GM18508 (cell line): ENCODE results near the gene RFXAP.

ENCODE experiments used
- ATAC-seq: cut with Tn5 transposase; IDR thresholded peaks from one replicate; pipeline ENCODE4 v1.9.1; 2021; ENCODE audit warnings: moderate number of reproducible peaks; ENCODE audit not compliant: insufficient read depth, unreplicated experiment

The RFXAP gene

DNA sequence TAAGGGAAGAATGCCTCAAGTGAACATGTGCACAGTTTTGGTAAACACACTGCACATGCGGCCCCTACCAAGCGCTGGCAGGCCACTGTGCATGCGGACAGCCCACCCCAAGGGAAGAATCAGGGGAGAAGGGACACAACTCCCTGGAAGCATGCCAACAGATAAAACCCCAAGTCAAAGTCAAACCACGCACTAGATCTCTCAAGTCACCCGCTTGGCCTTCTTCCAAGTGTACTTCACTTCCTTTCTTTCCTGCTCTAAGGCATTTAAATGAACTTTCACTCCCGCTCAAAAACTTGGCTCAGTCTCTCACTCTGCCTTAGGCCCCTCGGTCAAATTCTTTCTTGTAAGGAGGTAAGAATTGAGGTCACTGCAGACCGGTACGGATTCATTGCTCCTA is 4.6 kb upstream of the RFXAP start:
- no peak for ATAC-seq

DNA sequence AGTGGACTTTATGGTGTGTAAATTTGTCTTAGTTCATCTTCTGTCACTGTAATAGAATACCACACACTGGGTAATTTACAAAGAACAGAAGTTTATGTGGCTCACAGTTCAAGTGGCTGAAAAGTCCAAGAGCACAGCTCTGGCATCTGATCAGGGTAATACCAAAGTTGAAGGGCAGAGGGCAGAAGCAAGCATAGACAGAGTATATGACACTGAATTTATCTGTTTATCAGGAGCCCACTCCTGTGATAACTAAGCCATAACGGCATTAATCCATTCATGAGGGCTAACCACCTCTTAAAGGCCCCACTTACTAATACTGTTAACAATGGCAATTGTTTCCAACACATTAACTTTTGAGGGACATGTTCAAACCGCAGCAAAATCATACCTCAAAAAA is 4.0 kb upstream of the RFXAP start:
- ATAC-seq, result no peak

DNA sequence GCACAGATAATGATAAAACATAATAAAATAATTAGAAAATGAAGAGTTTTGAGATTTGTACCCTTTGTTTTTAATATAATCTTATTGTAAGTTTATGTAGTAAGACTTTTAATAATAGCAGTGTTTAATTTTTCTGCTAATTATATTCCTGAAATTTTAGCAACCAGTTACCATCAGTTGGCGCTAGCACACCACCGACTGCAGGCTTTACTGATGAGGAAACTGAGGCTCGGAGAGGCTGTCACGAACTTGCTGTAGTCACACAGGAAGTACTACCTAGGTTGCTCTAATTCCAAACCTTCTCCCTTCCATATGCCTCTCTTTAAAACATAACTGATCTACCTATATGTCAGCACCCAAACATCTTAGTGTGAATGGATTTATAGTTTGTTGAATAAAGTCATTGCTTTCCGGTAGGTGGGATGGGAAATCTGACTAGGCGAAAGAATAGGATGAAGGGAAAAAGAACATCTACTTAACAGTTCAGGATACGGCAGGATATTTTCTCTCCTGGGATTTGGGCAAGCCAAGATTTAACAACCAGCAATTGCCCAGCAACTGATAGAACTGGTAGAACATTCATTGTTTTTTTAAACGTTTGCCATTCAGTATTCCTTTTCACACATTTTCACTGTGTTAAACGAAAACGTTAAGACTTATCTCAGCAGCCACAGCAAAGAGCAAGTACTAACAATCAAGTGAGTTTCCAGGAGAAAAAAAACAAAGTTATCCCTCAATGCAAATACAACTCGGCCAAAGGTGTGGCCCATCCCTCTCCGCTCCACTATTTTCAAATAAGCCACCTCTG is 822 bp upstream of the RFXAP start:
- no peak for ATAC-seq

DNA sequence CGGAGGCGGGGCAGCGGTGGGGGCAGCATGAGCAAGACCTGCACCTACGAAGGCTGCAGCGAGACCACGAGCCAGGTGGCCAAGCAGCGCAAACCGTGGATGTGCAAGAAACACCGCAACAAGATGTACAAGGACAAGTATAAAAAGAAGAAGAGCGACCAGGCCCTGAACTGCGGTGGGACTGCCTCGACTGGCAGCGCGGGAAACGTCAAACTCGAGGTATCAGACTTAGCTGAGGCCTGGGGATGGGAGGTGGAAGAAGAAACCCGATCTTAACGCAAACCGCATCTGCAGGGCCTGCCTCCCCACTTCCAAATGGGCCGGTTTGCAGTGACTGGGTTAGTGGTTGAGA is 693 bp downstream of the RFXAP start:
- ATAC-seq, result peak; percentile 8

DNA sequence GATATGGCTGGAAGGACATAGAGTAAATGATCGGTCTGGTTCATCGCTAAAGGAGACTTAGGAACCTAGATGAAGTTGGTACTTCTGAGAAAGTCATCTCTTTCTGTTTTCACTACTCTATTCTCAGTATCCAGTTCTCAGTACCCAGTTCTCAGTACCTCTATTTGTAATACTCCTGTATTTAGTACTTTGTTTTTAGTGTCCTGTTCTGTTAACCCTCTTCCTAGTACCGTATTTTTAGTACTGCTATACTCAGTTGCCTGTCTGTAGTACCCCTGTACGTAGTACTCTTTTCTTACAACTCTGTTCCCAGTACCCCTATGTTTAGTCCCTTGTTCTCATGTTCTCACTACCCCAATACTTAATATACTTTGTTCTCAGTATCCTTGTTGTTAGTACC is 1.2 kb downstream of the RFXAP start:
- ATAC-seq, result peak; percentile 44

DNA sequence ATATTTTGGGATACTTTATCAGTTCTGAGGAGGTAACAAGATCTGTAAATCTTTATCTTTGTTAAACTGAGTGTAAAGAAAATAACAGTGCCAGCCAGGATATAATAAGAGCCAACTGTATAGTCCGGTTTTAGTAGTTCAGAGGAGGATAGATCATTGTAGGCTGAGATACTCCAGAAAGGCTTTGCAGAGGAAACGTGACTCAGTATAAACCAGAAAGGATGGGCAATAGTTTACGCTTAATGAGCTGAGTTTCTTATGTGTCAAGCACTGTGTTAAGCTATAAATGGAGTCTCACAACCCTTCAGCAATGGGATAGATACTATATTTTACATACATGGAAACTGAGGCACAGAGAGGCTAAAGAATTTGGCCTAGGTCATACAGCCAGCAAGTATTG is 3.8 kb downstream of the RFXAP start:
- no peak for ATAC-seq

- no peak for ATAC-seq
These were observed 10.7 kb downstream of the RFXAP start for GRCh38 chr13:36829753-36830152.

DNA sequence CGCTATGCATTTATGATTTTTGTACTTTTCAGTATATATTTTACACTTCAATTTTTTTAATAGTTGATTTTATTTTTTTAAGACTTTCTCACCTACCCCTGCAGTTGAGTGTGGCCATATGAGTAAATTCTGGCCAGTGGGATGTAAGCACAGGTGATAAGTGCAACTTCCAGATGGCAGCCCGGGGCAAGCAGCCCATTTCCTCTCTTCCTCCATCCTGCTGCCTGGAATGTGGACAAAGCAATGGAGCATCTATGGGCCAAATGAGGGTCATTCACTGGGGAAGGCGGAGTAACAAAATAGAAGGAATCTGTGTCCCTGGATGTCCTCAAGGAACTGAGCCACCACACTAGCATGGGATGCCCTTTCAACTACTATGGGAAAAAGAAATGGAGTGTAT is 12.3 kb downstream of the RFXAP start:
- ATAC-seq, result no peak

DNA sequence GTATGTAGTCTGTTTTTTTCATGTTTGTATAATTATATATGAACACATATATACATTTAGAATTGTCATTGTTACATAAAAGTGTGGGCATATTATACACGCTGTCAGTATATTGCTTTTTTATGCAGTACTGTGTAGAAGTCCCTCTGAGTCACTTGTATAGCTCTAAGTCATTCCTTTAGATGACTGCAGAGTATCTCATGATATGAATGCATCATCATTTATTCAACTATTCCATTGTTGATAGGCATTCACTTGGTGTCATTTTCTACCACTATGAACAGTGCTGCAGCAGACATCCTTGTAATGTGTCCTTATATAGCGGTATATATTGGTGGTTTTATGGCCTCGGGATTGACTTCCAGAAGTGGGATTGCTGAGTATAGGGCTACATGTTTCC is 15.3 kb downstream of the RFXAP start:
- ATAC-seq, result no peak

DNA sequence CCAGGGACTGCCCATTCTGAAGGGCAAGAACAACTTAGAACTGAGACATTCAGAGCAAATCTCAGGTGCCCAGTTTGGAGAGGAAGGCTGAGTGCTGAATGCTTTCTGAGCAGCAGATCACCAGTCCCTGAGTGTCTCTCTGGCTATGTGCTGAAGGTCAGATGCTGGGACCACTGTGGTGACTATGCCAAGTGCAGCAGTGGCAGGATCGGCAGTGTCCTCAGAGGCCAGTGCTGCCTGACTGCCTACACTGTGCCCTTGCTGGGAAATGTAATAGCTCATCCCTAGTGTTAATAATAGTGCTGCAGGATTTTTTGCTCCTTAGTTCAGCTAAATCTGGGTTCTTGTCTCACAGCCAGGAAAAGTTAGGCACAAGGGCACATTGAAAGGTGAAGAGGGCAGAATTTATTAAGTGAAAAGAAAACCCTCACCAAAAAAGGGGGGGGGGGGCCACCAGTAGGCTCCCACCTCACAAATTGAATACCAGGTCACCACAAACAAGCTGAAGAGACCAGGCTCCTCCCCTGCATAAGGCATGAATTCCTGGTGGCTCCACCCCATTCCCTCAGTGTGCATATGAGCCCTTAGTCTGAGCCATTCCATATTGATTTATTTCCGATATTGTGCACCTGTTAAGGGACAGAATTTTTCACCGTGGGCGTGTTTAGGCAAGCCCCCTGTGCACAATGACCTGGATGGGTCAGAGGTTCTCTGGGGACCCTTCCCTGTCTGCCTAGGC is 18.5 kb downstream of the RFXAP start:
- no peak for ATAC-seq

DNA sequence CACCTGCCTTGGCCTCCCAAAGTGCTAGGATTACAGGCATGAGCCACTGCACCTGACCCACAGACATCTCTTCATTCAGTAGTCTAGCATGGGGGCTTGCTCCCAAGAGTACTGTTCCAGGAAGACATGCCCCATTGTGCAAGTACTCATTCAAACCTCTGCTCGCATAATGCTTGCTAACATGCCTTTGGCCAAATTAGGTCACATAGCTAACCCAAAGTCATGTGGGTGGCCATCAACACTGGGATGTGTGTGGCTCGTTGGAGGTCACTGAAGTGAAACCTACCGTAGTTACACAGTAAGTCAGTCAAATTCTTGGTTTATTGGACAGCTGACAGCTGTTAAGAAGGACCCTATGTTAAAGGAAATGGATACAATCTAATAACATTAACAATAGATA is 20.3 kb downstream of the RFXAP start:
- ATAC-seq, result no peak

GRCh38 chr13:36839981-36840380 is 21.0 kb downstream of the RFXAP start:
- ATAC-seq, result no peak

DNA sequence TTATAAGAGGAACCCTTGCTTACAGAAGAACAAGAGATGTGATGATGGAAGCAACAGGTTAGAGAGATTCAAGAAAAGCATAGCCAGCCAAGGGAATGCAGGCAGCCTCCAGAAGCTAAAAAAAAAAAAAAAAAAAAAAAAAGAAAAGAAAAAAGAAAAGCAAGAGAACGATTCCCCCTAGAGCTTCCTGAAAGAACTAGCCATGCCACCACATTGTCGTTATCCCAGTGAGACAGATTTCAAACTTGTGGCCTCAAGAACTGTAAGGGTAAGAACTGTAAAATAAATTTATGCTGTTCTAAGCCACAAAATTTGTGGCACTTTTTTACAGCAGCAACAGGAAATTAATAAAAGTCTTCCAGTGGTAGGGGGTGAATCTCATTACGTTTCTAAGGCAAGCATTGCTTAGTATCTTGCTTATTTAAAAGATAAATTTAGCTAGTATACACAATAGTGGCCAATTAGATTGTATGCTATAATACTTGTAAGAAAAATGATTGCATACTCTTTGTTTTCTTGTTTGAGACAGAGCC is 21.8 kb downstream of the RFXAP start:
- no peak for ATAC-seq

GRCh38 chr13:36841391-36841790 is 22.4 kb downstream of the RFXAP start:
- no peak for ATAC-seq

DNA sequence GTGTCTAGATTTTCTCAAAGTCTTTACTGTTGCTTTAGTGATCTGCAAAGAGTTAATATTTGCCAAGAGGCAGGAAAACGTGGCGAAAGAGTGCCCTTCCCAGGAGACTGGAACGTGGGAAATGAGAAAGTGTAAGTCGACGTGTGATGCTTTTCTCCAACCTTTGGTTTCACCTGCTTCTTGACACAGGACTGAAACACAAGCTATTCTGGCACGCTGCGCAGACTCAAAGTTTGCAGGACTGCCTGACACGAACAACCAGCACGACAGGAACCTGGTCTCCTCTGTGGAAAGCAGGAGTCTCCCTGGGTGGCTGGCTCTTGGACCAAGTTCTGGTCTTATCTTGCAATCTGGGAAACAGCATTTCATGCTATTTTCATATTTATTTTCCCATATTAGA is 28.6 kb downstream of the RFXAP start:
- no peak for ATAC-seq

DNA sequence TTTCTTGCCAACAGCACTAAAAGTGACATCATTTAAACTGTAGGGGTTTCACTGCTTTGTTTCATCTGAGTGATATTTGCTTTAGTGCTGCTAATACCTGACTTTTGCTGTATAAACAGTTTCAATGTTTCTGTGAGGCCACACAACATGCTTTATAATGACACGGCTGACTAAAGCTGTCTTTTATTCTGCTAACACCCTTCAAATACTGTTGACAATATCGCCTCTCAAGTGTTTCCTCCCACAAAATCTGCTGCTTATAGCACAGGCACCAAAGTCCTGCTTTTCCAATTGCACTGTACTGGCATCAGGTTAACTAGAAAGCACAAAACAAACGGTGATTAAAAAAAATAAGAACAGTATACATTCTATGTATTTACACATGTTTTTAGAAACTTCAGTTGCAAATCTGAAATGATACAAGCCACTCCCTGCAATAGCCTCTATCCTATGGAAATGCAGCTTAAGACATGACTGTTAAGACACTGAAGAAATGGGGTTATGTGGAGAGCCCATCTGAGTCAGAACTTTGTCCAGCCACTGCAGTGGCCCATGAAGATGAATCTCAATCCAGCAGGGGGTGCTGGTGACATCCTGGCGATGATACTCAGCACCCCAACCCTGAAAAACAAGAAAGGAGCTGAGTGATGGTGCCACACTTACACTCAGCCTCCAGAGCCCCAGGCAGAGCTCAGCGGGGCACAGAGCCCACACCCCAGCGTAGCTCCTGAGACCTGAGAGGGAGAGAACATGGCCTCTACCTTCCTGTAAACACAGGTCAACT is 29.4 kb downstream of the RFXAP start:
- ATAC-seq, result no peak

GRCh38 chr13:36850790-36851438 is 31.9 kb downstream of the RFXAP start:
- no peak for ATAC-seq

DNA sequence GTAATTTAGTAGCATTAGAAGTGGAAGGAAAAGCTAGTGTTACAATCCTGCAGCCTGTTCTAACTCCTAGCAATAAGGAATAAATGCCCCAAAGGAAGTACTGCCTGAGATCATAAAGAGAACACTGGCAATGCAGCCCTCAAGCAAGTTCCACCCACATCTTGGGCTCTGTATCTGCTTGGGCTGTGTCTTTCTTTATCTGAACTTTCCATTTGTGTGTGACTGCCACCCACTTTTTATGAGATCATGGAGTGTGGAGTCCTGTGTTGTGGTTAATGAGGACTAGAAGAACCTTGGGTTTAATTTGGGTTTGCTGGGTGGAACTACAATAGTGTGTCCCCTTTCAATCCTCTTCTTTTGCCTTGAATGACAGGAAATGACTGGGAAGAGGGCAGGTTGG is 38.2 kb downstream of the RFXAP start:
- ATAC-seq, result no peak

- no peak for ATAC-seq
These were observed 39.3 kb downstream of the RFXAP start for GRCh38 chr13:36858290-36858689.

DNA sequence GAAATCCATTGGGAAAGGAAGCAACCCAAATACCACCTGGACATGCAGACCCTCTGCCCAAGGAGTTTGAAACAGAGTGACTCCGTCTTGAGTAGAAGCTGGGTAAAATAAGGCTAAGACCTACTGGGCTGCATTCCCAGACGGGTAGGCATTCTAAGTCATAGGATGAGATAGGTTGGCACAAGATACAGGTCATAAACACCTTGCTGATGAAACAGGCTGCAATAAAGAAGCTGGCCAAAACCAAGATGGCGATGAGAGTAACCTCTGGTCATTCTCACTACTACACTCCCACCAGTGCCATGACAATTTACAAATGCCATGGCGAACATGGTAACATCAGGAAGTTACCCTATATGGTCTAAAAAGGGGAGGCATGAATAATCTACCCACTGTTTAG is 40.2 kb downstream of the RFXAP start:
- no peak for ATAC-seq
